Activated naive CD4-positive, alpha-beta T cell treated with anti-CD3 and anti-CD28 coated beads, Interleukin-2, amount 10 ng/mL, durations not matched to agents 7 days and 5 days (primary cell): ENCODE measurements around the gene SSBP4.
"Not testable (repeated sequence)": the region's sequence is repeated elsewhere in the genome, so short reads cannot be mapped to it uniquely, and the experiment has no call there.

Source experiments
- CTCF ChIA-PET: fragments of 350-600 bp; sonication (Branson Sonifier 250); formaldehyde crosslinking; loops from one replicate; lab custom pipeline; 2021; ENCODE audit warnings: antibody characterized with exemption; lab: Charles Lee
- DNase-seq: peaks from one replicate; pipeline ENCODE4 v3.0.0-alpha.2; 2020
- H3K27ac Mint-ChIP-seq: one replicate; pipeline ENCODE4 v1.8.0; 2021; ENCODE audit warnings: mild to moderate bottlenecking, moderate library complexity, mixed read lengths
- H3K27me3 Mint-ChIP-seq: one replicate; pipeline ENCODE4 v1.8.0; 2021; ENCODE audit warnings: mild to moderate bottlenecking, mixed read lengths
- H3K36me3 Mint-ChIP-seq: one replicate; pipeline ENCODE4 v1.8.0; 2021; ENCODE audit warnings: mixed read lengths
- H3K4me1 Mint-ChIP-seq: one replicate; pipeline ENCODE4 v1.8.0; 2021; ENCODE audit warnings: mixed read lengths
- H3K4me3 Mint-ChIP-seq: one replicate; pipeline ENCODE4 v1.8.0; 2021; ENCODE audit warnings: mild to moderate bottlenecking, moderate library complexity, mixed read lengths
- H3K9me3 Mint-ChIP-seq: one replicate; pipeline ENCODE4 v1.8.0; 2021; ENCODE audit warnings: mixed read lengths

SSBP4 gene

GRCh38 chr19:18401580-18402112, 17.6 kb upstream of the SSBP4 start:
- Mint-ChIP-seq H3K4me1 (peaks cover 21% of the 10 kb centered on the region), H3K27ac (peak overlapping the region; percentile 5)
- no peak for DNase-seq

GRCh38 chr19:18402455-18403248, 16.5 kb upstream of the SSBP4 start:
- DNase-seq, H3K36me3 Mint-ChIP-seq, H3K4me3 Mint-ChIP-seq, H3K9me3 Mint-ChIP-seq, H3K27ac Mint-ChIP-seq: not testable (repeated sequence)
- CTCF ChIA-PET: interaction anchor here (1.2 to 2.2 kb wide), 2 partner anchors 9 to 14 kb away, joined by 4 to 5 read pairs; no protein-coding TSS in a partner anchor
- Mint-ChIP-seq H3K27me3 (peaks cover 28% of the 10 kb centered on the region), H3K4me1 (peaks cover 18% of the 10 kb centered on the region)

More at GRCh38 chr19:18401580-18402112, 17.6 kb upstream of the SSBP4 start:
- no peaks in the 10 kb centered on the region for H3K36me3 Mint-ChIP-seq
- no peaks in the 10 kb centered on the region for H3K9me3 Mint-ChIP-seq
- H3K27me3 Mint-ChIP-seq: peaks cover 38% of the 10 kb centered on the region
- H3K4me3 Mint-ChIP-seq: no peak overlapping the region
- CTCF ChIA-PET: interaction anchor here (0.7 to 2.4 kb wide), 5 partner anchors 9 to 13 kb away, joined by 3 to 8 read pairs (median 4); no protein-coding TSS in a partner anchor

DNA sequence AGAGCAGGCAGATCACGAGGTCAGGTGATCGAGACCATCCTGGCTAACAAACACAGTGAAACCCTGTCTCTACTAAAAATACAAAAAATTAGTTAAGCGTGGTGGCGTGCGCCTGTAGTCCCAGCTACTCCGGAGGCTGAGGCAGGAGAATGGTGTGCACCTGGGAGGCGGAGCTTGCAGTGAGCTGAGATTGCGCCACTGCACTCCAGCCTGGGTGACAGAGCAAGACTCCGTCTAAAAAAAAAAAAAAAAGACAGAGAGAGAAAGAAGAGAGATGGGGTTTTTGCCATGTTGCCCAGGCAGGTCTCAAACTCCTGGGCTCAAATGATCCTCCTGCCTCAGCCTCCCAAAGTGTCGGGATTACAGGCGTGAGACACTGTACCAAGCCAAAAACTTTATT, 13.4 kb upstream of the SSBP4 start:
- CTCF ChIA-PET, H3K9me3 Mint-ChIP-seq, H3K4me3 Mint-ChIP-seq, H3K27ac Mint-ChIP-seq, DNase-seq, H3K36me3 Mint-ChIP-seq: not testable (repeated sequence)
- Mint-ChIP-seq H3K27me3 (peaks cover 21% of the 10 kb centered on the region), H3K4me1 (peaks cover 15% of the 10 kb centered on the region)

GRCh38 chr19:18406749-18407148, 12.4 kb upstream of the SSBP4 start:
- no peak for DNase-seq
- Mint-ChIP-seq H3K27ac (no peak overlapping the region), H3K4me1 (peaks cover 7% of the 10 kb centered on the region), H3K27me3 (peaks cover 26% of the 10 kb centered on the region), H3K36me3 (no peaks in the 10 kb centered on the region), H3K9me3 (no peaks in the 10 kb centered on the region), H3K4me3 (no peak overlapping the region)
- CTCF ChIA-PET: no interaction called here

GRCh38 chr19:18408053-18408476, 11.1 kb upstream of the SSBP4 start:
- peaks cover 30% of the 10 kb centered on the region for H3K27me3 Mint-ChIP-seq
- CTCF ChIA-PET: no interaction called here
- H3K9me3 Mint-ChIP-seq: no peaks in the 10 kb centered on the region
- peaks cover 6% of the 10 kb centered on the region for H3K4me1 Mint-ChIP-seq
- no peak overlapping the region for H3K4me3 Mint-ChIP-seq
- no peak overlapping the region for H3K27ac Mint-ChIP-seq
- DNase-seq: peak; percentile 60
- no peaks in the 10 kb centered on the region for H3K36me3 Mint-ChIP-seq

DNA sequence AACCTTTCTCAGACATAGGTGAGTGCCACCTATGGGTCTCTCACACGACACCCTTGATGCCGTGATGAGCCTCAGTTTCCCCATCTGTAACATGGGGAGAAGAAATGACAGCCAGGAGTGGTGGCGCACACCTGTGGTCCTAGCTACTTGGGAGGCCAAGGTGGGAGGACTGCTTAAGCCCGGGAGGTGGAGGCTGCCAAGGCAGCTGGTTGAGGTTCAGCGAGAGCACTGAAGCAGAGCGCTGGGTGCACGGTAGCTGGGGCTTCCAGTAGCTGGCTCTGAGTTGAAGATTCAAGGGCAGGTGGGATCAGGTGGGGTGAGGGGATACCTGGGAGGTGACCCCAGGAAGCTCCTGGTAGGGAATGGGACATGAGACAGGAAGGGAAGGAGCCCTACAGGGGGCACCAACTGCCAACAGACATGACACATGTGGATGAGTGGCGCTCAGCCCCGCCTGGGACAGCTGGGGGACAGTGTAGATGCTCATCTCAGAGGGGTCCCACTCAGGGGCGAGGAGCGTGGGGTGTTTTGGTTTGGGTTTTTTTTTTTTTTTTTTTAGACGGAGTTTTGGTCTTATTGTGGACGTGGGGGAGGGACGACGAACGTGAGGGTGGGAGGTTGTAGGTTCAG, 6.5 kb upstream of the SSBP4 start:
- Mint-ChIP-seq H3K27ac (no peak overlapping the region), H3K9me3 (no peaks in the 10 kb centered on the region), H3K4me1 (peaks cover 44% of the 10 kb centered on the region)

GRCh38 chr19:18414504-18415177, 4.6 kb upstream of the SSBP4 start:
- Mint-ChIP-seq H3K4me1 (peaks cover 57% of the 10 kb centered on the region), H3K27me3 (peaks cover 77% of the 10 kb centered on the region), H3K9me3 (no peaks in the 10 kb centered on the region), H3K27ac (peak overlapping the region; percentile 84), H3K4me3 (peak overlapping the region; percentile 42), H3K36me3 (peaks cover 1% of the 10 kb centered on the region)
- peak; percentile 61 for DNase-seq
- CTCF ChIA-PET: interaction anchor here (0.5 to 6.9 kb wide), 9 partner anchors 13 to 137 kb away, joined by 3 to 96 read pairs (median 4); partner anchors contain the start of gene GDF15

More for the DNA sequence above, 6.5 kb upstream of the SSBP4 start:
- peaks cover 1% of the 10 kb centered on the region for H3K36me3 Mint-ChIP-seq
- DNase-seq: no peak
- H3K4me3 Mint-ChIP-seq: no peak overlapping the region
- H3K27me3 Mint-ChIP-seq: peaks cover 72% of the 10 kb centered on the region
- CTCF ChIA-PET: interaction anchor here (0.8 to 6.9 kb wide), 6 partner anchors 11 to 209 kb away, joined by 3 to 96 read pairs (median 4); partner anchors contain the start of genes GDF15 and RAB3A

DNA sequence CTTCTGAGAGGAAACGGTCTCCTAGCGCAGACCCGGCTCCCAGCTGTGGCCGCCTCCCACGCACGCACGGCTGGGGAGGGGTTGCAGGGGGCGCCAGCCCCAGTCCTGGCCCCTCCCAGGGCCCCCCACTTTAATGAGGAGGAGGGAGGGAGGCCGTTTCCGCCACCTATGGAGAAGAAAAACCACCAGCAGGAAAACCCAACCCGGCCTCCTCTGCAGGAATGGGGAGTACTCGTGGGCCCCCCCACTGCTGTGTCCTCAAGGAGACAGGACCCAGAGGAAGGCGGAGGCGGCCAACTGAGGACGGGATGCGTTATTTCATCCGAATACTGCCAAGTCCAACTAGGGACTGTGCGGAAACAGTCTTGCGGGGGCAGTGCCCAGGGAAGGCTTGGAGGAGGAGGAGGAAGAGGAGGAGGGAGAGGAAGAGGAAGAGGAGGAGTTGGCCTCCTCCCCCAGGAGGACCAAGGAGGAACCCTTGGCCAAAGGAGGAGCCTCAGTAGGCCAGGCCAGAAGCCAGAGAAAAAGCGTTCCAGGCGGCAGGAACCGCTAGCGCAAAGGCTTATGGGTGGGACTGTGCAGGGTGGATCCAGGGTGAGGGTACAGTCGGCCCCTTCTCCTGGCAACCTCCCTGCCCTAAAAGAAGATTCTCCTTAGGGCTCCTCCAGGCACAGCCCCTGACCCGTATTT, 3.9 kb upstream of the SSBP4 start:
- Mint-ChIP-seq H3K27ac (peak overlapping the region; percentile 19), H3K9me3 (no peaks in the 10 kb centered on the region), H3K27me3 (peaks cover 77% of the 10 kb centered on the region), H3K4me3 (peak overlapping the region; percentile 42), H3K36me3 (peaks cover 3% of the 10 kb centered on the region), H3K4me1 (peaks cover 59% of the 10 kb centered on the region)
- CTCF ChIA-PET: interaction anchor here (0.5 to 6.9 kb wide), 7 partner anchors 14 to 137 kb away, joined by 3 to 96 read pairs (median 4); partner anchors contain the start of gene GDF15
- DNase-seq: no peak

GRCh38 chr19:18416778-18417249, 2.4 kb upstream of the SSBP4 start:
- Mint-ChIP-seq H3K36me3 (peaks cover 5% of the 10 kb centered on the region), H3K4me1 (peaks cover 68% of the 10 kb centered on the region), H3K27ac (peak overlapping the region; percentile 70), H3K9me3 (no peaks in the 10 kb centered on the region), H3K4me3 (peak overlapping the region; percentile 71), H3K27me3 (peaks cover 65% of the 10 kb centered on the region)
- CTCF ChIA-PET: interaction anchor here (1.0 to 3.9 kb wide), 3 partner anchors 27 to 239 kb away, joined by 3 to 22 read pairs (median 3); no protein-coding TSS in a partner anchor
- DNase-seq: peak; percentile 81

DNA sequence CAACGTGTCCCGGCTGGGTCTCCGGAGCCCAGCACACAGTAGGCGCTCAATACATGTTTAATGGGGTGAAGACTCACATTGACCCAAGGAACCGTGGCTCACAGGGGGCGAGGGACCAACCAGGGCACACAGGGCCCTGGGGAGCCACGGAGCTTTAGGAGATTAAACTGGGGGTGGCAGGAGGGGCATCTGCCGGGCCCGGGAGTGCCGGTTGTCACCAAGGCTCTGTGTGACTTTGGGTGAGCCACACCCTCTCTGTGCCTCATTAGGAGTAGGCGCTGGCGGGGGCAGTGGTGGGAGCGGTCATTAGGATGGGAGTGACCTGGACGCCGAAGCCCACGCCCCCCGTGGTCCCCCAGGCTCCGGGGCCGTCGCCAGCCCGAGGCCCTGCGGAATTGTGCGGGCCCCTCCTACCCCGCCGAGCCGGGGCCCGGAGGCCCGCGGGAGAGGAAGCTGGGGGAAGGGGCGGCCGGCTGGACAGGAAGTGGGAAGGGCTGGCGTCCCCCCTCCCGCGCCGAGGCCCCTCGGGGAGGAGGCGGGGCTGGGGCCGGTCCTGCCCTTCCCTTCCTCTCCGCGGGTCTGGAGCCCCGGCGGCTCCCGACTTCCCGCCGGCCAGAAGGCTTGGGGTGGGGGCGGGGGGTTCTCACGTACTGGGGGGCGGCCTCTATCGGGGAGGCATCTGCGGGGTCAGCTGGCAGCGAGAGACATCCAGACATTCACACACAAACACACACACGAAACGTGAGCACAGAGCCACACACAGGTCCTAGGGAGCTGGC, 1.8 kb upstream of the SSBP4 start:
- H3K36me3 Mint-ChIP-seq: peaks cover 5% of the 10 kb centered on the region
- H3K4me1 Mint-ChIP-seq: peaks cover 74% of the 10 kb centered on the region
- CTCF ChIA-PET: interaction anchor here (1.0 to 3.9 kb wide), 4 partner anchors 28 to 240 kb away, joined by 3 to 22 read pairs (median 4); no protein-coding TSS in a partner anchor
- H3K4me3 Mint-ChIP-seq: peak overlapping the region; percentile 74
- H3K27ac Mint-ChIP-seq: peak overlapping the region; percentile 91
- H3K27me3 Mint-ChIP-seq: peaks cover 59% of the 10 kb centered on the region
- DNase-seq: peak; percentile 62
- no peaks in the 10 kb centered on the region for H3K9me3 Mint-ChIP-seq

GRCh38 chr19:18418029-18418482, 1.1 kb upstream of the SSBP4 start:
- H3K36me3 Mint-ChIP-seq: peaks cover 9% of the 10 kb centered on the region
- H3K9me3 Mint-ChIP-seq: no peaks in the 10 kb centered on the region
- CTCF ChIA-PET: interaction anchor here (1.1 to 3.9 kb wide), 4 partner anchors 8 to 140 kb away, joined by 3 to 22 read pairs (median 4); no protein-coding TSS in a partner anchor
- no peak for DNase-seq
- peaks cover 80% of the 10 kb centered on the region for H3K4me1 Mint-ChIP-seq
- H3K27ac Mint-ChIP-seq: peak overlapping the region; percentile 91
- H3K27me3 Mint-ChIP-seq: peaks cover 53% of the 10 kb centered on the region
- H3K4me3 Mint-ChIP-seq: peak overlapping the region; percentile 74

DNA sequence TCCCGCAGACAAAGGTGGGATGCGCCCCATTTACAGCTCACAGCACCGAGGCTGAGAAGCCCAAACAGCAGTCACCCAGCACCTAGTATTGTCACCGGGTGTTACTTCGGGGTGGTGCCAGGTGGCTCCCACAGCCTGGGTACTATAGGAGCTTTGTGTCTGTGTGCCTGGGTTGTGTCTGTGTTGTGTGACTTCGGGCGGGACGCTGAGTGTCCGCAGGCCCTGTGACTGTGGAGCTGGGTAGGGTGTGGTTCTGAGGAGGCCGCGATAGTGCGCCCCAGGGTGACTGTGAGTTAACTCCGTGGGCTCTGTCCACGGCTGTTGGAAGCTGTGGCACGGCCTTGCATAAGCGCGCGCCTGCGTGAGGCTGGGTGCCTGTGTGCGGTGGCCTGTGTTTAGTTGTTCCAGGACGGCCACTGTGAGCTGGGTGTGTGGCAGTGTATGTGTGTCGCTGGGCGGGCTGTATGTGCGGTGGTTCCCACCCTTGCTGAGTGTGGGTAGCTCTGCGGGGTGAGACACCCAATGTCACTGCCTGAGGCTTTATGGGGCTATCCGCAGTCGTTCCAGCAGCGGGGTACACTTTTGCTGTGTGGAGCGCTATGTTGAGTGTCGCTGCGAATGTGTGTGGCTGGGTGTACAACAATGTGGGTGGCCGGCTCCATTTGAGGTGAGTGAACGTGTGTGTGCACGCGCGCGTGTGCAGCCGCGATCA, 559 bp upstream of the SSBP4 start:
- Mint-ChIP-seq H3K36me3 (peaks cover 12% of the 10 kb centered on the region), H3K4me3 (peak overlapping the region; percentile 74), H3K4me1 (peaks cover 83% of the 10 kb centered on the region), H3K27ac (peak overlapping the region; percentile 91), H3K27me3 (peaks cover 47% of the 10 kb centered on the region), H3K9me3 (no peaks in the 10 kb centered on the region)
- CTCF ChIA-PET: interaction anchor here (1.1 to 3.9 kb wide), 6 partner anchors 9 to 140 kb away, joined by 3 to 22 read pairs (median 4); no protein-coding TSS in a partner anchor
- DNase-seq: peak; percentile 49
